Kasumi-1 (cell line): Measurements from ENCODE around the gene USP36.
"Not testable (repeated sequence)": the region's sequence is repeated elsewhere in the genome, so short reads cannot be mapped to it uniquely, and the experiment has no call there.

Source experiments
- DNase-seq, 2 experiments: peaks; one replicate each; lab custom pipeline; 2025; lab: John Stamatoyannopoulos, UW

Gene USP36

DNA sequence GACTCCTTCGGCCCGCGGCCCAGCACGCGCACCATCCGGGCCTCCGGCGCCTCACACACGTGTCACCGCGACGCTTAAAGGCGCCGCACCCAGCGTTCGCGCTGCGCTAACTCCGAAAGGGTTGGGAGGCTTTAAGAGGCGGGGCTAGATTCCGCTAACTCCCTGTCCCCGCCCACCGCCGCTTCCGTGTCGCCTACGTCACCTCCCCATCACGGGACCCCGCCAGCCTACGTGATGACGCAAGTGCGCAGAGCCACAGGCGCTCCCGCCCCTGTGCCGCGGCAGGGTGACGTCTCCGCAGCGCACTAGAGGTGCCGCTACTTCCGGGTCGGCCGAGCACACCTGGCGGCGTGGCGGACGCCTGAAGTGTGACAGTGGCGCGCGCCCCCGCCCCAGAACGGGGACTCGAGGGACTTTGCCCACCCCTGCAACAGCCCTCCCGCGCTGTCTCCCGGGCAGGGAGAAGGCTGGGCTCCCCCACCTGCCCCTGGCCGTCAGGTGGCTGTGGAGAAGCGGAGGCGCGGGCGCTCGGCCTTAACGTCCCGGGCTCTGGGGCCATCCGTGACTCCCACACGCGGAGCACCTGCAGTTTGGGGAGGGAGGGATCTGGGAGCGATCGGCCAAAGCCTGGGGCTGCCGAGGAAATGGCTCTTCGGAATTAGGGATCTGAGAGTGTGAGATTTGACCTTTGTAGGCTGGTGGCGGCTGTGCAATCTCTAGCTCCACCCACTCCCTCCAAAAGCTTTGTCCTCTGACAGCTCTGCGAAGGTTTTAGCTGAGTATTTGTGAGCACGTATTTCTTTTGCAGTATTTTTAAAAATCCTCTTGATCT lies at the start of gene USP36:
USP36 (minus strand) TSS at position 35 of the 832 bp plus-strand sequence. CDS start 4,451 bp downstream, outside the sequence.
- peak; percentile 99 for DNase-seq

DNA sequence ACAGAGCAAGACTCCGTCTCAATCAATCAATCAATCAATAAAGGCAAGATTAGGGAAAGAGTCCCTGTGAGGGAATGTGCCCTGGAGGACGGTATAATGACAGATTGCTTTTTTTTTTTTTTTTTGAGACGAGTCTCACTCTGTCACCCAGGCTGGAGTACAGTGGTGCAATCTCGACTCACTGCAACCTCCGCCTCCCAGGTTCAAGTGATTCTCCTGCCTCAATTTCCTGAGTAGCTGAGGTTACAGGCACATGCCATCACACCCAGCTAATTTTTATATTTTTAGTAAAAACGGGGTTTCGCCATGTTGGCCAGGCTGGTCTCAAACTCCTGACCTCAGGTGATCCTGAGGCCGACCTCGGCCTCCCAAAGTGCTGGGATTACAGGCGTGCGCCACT lies 49.5 kb upstream of the USP36 start:
- DNase-seq = not testable (repeated sequence)

- DNase-seq = no peak
Measured at GRCh38 chr17:78889531-78889930, 48.9 kb upstream of the USP36 start.

DNA sequence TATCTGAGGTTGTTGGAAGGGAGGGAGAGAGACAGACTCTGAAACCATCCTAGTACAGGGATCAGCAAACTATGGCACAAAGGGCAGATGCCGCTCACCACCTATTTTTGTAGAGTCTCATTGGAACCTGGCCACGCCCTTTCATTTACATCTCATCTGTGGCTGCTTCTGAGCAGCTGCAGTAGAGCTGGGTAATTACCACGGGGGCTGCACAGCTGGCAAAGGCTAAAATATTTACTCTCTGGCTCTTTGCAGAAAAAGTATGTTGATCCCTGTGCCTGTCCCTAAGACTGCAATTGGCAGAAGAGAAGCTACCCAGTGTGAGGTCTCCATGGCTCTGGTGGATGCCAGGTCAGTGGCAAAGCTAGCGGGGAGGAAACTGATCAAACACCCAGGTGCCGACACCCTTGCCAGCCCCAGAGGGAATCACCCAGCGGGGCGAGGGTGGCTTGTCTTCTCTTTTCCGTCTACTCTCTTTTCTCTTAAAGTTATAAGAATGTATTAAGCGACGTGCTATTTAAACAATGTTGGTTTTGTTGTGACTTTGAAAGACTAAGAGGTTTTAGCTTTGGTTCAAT lies 48.4 kb upstream of the USP36 start:
- no peak for DNase-seq

DNA sequence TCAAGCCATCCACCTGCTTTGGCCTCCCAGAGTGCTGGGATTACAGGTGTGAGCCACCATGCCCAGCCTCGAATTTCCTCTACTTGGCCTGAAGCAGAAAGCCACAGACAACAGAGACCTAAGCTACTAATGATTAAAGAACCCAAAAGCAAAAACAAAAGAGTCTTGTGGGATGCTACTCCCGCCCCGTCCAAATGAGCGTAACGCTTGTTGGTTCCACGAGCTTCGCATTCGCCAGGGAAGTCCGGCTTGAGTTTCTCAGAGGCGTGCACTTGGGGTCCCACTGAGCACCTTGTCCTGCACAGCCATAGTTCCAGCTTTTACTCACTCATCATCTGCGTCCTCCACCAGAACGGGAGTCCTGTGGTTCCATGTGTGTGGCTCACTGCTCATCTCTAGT lies 46.3 kb upstream of the USP36 start:
- no peak for DNase-seq

DNA sequence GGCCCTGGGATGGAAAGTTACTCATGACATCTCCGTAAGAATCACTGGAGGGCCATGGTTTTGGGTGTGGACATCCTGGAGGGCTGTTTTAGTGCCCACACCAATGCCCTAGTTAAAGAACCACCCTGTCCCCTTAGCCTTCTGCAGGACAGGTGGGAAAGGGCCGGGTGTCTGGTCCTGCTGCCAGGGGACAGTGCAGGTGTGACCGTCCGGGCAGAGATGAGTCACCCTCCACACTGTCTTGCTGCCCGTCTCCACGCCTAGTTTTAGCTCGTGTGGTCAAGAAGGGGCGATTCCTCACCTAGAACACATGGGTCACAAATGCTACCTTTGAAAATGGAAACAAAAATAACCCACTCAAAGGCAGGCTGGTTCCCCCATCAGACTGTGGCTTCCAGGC lies 45.3 kb upstream of the USP36 start:
- no peak for DNase-seq

GRCh38 chr17:78884876-78885667 lies 44.5 kb upstream of the USP36 start:
- DNase-seq = no peak

GRCh38 chr17:78884148-78884825 lies 43.7 kb upstream of the USP36 start:
- no peak for DNase-seq

DNA sequence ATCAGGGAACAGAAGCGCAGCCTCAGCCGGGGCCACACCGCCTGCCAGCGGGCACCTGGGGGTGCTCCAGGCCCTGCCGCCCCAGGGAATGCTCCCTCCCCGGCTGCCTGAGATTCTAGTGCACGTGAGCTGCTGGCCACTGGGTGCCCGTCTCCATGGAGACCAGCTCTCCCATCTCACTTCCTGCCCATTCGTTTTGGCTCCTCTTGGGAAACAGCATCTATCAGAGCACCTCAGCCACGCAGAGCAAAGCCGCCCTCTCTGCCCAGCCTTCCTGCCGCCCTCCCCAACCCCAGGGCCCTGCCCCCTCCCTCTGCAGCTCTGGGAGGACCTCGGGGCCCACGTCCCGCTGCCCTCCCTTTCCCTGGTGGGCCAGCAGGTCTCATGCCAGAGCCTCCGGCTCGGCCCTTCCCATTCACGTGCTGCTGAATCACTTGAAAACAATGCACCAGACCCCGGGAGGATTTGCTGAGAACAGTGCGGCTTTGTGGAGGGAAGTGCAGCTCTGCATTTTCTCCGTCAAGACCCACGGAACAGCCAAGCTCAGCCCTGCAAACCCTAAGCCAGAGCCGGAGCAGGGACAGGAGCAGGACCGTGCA lies 43.0 kb upstream of the USP36 start:
- DNase-seq = no peak

DNA sequence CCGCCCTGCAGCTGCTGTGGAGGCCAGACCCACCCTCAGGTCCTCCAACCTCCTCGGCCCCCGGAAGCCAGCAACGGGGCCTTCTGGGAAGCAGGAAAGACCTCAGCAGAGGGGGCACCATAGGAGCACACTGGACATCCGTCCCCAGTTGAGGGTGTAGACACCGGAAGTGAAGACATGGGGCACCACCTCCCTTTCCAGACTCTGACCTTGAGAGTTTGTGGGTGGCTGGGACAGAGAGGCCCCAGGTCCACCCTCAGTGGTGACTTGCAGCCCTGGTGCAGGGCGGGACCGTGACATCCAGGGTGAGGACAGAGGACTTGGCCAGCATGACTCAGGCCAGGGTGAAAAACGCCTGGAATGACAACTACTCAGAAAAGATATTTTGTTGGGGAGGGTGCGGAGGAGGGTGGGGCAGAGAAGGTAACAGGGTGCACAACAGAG lies 42.5 kb upstream of the USP36 start:
- no peak for DNase-seq

- no peak for DNase-seq
Measured at GRCh38 chr17:78882540-78883088, 42.0 kb upstream of the USP36 start.

GRCh38 chr17:78879635-78880186 lies 39.1 kb upstream of the USP36 start:
- DNase-seq = peak; percentile 86 to 89

GRCh38 chr17:78878871-78879527 lies 38.4 kb upstream of the USP36 start:
- DNase-seq = no peak

DNA sequence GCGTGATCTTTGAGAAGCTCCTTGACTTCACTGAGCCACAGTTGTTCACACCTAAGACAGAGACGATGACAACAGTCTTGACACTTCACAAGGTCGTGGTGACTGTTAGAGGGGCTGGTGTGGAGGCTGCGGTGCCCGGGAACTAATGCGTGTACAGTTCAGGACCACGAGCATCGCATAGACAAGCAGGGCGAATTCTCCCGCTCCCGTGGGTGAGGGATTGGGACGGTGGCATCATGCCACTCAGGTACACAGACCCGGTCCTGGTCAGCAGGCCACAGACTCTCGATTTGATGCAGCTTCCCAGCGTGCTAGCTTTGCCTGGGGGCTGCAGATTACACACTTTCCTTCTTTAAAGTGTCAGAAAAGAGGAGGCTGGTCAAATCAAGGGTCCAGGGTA lies 37.6 kb upstream of the USP36 start:
- DNase-seq = no peak

DNA sequence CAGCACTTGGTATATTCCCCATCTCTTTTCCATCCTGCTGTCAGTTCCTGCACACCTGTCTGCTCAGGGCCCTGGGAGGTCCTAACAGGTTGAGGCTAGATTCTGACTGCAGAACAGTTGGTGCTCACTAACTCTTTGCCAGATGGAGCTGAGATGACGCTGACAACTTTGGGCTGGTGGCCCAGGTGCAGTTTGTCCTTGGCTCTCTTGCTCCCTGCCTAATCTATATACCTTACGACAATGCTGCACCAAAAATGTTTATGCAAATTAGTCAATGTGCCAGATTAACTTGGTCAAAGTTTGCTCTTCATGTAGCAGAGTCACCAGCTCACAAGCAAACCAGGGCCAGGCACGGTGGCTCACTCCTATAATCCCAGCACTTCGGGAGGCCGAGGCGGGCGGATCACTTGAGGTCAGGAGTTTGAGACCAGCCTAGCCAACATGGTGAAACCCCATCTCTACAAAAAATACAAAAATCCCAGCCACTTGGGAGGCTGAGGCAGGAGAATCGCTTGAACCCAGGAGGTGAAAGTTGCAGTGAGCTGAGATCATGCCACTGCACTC lies 36.4 kb upstream of the USP36 start:
- not testable (repeated sequence) for DNase-seq

DNA sequence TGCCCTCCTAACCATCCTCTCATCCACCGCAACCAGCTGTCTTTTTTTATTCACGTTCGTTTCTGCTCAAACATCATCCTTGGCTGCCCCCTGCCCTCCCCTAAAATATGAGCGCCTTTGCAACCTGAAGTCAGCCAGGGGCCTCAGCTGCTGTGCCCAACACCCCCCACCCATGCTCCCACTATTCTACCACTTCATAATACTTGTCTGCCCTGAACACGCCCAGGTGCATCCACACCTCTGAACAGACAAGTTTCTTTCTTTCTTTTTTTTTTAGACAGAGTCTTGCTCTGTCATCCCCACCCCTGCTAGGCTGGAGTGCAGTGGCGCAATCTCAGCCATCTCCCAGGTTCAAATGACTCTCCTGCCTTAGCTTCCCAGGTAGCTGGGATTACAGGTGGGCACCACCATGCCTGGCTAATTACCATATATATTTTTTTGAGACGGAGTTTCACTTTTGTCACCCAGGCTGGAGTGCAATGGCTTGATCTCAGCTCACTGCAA lies 35.5 kb upstream of the USP36 start:
- DNase-seq = no peak

DNA sequence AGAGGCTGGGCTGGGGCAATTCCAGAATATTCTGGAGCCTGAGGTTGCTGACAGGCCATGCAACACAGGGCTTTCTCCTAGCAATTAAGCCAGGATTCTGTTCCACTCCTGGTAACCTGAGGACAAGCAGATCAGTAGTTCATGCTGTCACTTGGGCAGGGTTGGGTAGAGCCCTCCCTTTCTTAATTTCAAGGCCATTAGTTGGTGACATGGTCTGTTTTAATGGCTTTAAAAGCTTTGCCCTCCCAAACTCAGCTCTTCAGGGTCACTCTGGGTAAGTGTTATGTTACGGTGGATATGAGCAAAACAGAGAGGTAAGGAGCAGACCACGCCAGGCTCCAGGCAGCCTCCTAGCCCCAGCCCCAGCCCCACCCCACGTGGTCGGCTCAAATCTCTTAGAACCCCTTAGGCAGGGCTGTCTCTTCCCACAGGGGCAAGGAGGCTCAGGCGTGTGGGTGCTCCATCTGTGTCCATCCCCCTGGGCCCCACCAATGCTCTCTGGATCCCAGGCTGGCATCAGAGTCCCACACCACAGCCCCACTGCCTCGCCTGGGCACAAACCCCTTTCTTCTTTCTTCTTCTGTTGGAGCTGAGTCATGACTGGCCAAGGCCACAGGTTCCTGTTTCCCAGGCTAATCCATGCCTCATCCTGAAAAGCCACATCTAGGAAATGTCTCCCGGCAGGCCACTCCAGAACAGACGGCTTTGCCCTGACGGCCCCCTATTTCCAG lies 34.9 kb upstream of the USP36 start:
- DNase-seq = peak; percentile 33 to 41

GRCh38 chr17:78873519-78874340 lies 33.1 kb upstream of the USP36 start:
- no peak for DNase-seq
